SK-N-SH (cell line): ENCODE results near the gene CARD14. TPM values are rescaled to one million over a fixed set of nuclear protein-coding genes. Genes with fewer than 3 reads are reported as not detected.
"Not testable (repeated sequence)": the region's sequence is repeated elsewhere in the genome, so short reads cannot be mapped to it uniquely, and the experiment has no call there.

Source experiments
- CTCF ChIA-PET: fragments of 300-600, 350-600 bp; formaldehyde crosslinking; extraction: SDS; loops from one replicate; lab custom pipeline; 2021; lab: Yijun Ruan, JAX
- POLR2A ChIA-PET: fragments of 350-600 bp; sonication (Branson Sonifier 250); formaldehyde crosslinking; extraction: SDS; loops from one replicate; lab custom pipeline; 2020; ENCODE audit warnings: antibody characterized with exemption, inconsistent platforms; lab: Yijun Ruan, JAX
- DNase-seq: peaks from one replicate; pipeline ENCODE4 v3.0.0; 2012
- H2AFZ ChIP-seq: fragments of 200-600 bp; sonication (generic); 2 replicates; pipeline ENCODE4 v1.8.1; 2016; ENCODE audit warnings: antibody characterized with exemption, mild to moderate bottlenecking, low read depth
- H3F3A ChIP-seq: fragments of 200-600 bp; sonication (generic); replicated peaks from 2 replicates; pipeline ENCODE3; 2016; ENCODE audit warnings: antibody characterized with exemption, mild to moderate bottlenecking; ENCODE audit not compliant: insufficient read depth
- H3K27ac ChIP-seq, 2 experiments: fragments of 200-500 bp in 1 of 2; fragments of 200-600 bp in 1 of 2; sonication (Bioruptor generic) in 1 of 2; sonication (generic), shearing (Covaris generic) in 1 of 2; 2 replicates each; pipeline versions ENCODE4 v1.5.1 to v1.6.1; 2014 to 2016; ENCODE audit warnings: low read depth in 2 of 2, inconsistent platforms in 1 of 2, low read length in 1 of 2, mild to moderate bottlenecking in 1 of 2, mixed read lengths in 1 of 2
- H3K27me3 ChIP-seq: fragments of 200-600 bp; sonication (generic), shearing (Covaris generic); 2 replicates; pipeline ENCODE4 v1.6.1; 2016; ENCODE audit warnings: mixed run types; ENCODE audit not compliant: insufficient read depth
- H3K36me3 ChIP-seq, 2 experiments: fragments of 200-500 bp in 1 of 2; fragments of 200-600 bp in 1 of 2; sonication (Bioruptor generic) in 1 of 2; sonication (generic) in 1 of 2; replicated peaks in 1 of 2; 2 replicates each; pipeline versions ENCODE3 to v1.5.1; 2014 to 2016; ENCODE audit warnings: low read length in 1 of 2, mild to moderate bottlenecking in 1 of 2; ENCODE audit not compliant: insufficient read depth in 2 of 2, control insufficient read depth in 1 of 2
- H3K4me1 ChIP-seq, 2 experiments: fragments of 200-500 bp in 1 of 2; fragments of 200-600 bp in 1 of 2; sonication (Bioruptor generic) in 1 of 2; sonication (generic), shearing (Covaris generic) in 1 of 2; 2 replicates each; pipeline versions ENCODE4 v1.5.1 to v1.6.1; 2014 to 2016; ENCODE audit warnings: low read depth in 1 of 2, low read length in 1 of 2, mixed run types in 1 of 2; ENCODE audit not compliant: insufficient read depth in 2 of 2, control insufficient read depth in 1 of 2
- H3K4me2 ChIP-seq: fragments of 200-600 bp; sonication (generic), shearing (Covaris generic); 2 replicates; pipeline ENCODE4 v1.6.1; 2017; ENCODE audit warnings: mixed run types
- H3K4me3 ChIP-seq, 2 experiments: fragments of 200-500 bp in 1 of 2; fragments of 200-600 bp in 1 of 2; sonication (Bioruptor generic) in 1 of 2; sonication (generic), shearing (Covaris generic) in 1 of 2; 2 replicates each; pipeline versions ENCODE4 v1.5.1 to v1.8.1; 2014 to 2016; ENCODE audit warnings: low read depth in 2 of 2, inconsistent platforms in 1 of 2, low read length in 1 of 2, mild to moderate bottlenecking in 1 of 2, mixed read lengths in 1 of 2, moderate library complexity in 1 of 2
- H3K79me2 ChIP-seq: fragments of 200-600 bp; sonication (generic); 2 replicates; pipeline ENCODE4 v1.8.1; 2017; ENCODE audit warnings: mild to moderate bottlenecking; ENCODE audit not compliant: insufficient read depth
- H3K9ac ChIP-seq: fragments of 200-600 bp; sonication (generic); 2 replicates; pipeline ENCODE4 v1.6.1; 2017; ENCODE audit warnings: mixed run types
- H3K9me2 ChIP-seq: fragments of 200-600 bp; sonication (generic); 2 replicates; pipeline ENCODE4 v1.6.1; 2017; ENCODE audit warnings: mixed run types
- H3K9me3 ChIP-seq: fragments of 200-600 bp; sonication (generic); 2 replicates; pipeline ENCODE4 v1.6.1; 2017; ENCODE audit warnings: mixed run types, mild to moderate bottlenecking, moderate library complexity
- H4K20me1 ChIP-seq: fragments of 200-600 bp; sonication (generic); 2 replicates; pipeline ENCODE4 v1.6.1; 2017; ENCODE audit warnings: mild to moderate bottlenecking, mixed run types; ENCODE audit not compliant: insufficient read depth
- EZH2phosphoT487 ChIP-seq: fragments of 200-600 bp; sonication (generic); IDR thresholded peaks from 2 replicates; pipeline ENCODE4 v1.6.1; 2017; ENCODE audit warnings: low read depth, mixed run types, mild to moderate bottlenecking, antibody characterized with exemption, moderate library complexity, borderline replicate concordance
- FOSL2 ChIP-seq: IDR thresholded peaks from 2 replicates; pipeline ENCODE4 v1.4.0; 2012; ENCODE audit warnings: low read depth, mild to moderate bottlenecking, moderate library complexity, borderline replicate concordance
- FOXJ3 ChIP-seq: sonication (generic); formaldehyde crosslinking; IDR thresholded peaks from 2 replicates; pipeline ENCODE4 v1.5.1; 2020; ENCODE audit warnings: mild to moderate bottlenecking, missing genetic modification reagents
- GABPA ChIP-seq: IDR thresholded peaks from 2 replicates; pipeline ENCODE4 v1.4.0; 2012; ENCODE audit warnings: low read depth, mild to moderate bottlenecking
- GATA2 ChIP-seq: sonication (generic); formaldehyde crosslinking; IDR thresholded peaks from 2 replicates; pipeline ENCODE4 v1.5.0; 2020; ENCODE audit warnings: mild to moderate bottlenecking, missing genetic modification reagents
- MEF2A ChIP-seq: IDR thresholded peaks from 2 replicates; pipeline ENCODE4 v1.4.0; 2012; ENCODE audit warnings: low read depth, borderline replicate concordance
- POLR2AphosphoS5 ChIP-seq: IDR thresholded peaks from 2 replicates; pipeline ENCODE4 v1.6.1; 2012; ENCODE audit warnings: low read depth, low read length
- RAD21 ChIP-seq: IDR thresholded peaks from 2 replicates; pipeline ENCODE4 v1.6.1; 2012; ENCODE audit warnings: mild to moderate bottlenecking, low read length
- RCOR1 ChIP-seq: fragments of 150-350 bp; IDR thresholded peaks from 2 replicates; pipeline ENCODE4 v1.6.1; 2017; ENCODE audit warnings: antibody characterized with exemption, low read length
- RXRA ChIP-seq: IDR thresholded peaks from 2 replicates; pipeline ENCODE4 v1.4.0; 2012; ENCODE audit warnings: low read depth, mild to moderate bottlenecking, borderline replicate concordance
- ZBTB33 ChIP-seq: IDR thresholded peaks from 2 replicates; pipeline ENCODE4 v1.4.0; 2012; ENCODE audit warnings: low read depth, borderline replicate concordance
- WGBS: methylation state at CpG from one replicate; pipeline ENCODE4 v1.1.6; 2017; ENCODE audit warnings: low lambda C conversion rate; 5-methylcytosine and 5-hydroxymethylcytosine counted together
- polyA plus RNA-seq, 3 experiments: library from polyadenylated mRNA; depleted of rRNA; stranded (reverse); fragments of >200 nt; gene quantifications; 2 replicates each; pipeline ENCODE4 v1.2.3, GENCODE V29; 2012
- TF ChIP-seq, protein P1 (sequence below): fragments of 150-350 bp; IDR thresholded peaks from 2 replicates; pipeline ENCODE4 v1.6.1; 2017; ENCODE audit warnings: antibody characterized with exemption, low read length, low read depth, borderline replicate concordance

The CARD14 gene
- polyA plus RNA-seq, 1 of the 3 experiments (the other 2 are of a cell fraction): 0.05 TPM

DNA sequence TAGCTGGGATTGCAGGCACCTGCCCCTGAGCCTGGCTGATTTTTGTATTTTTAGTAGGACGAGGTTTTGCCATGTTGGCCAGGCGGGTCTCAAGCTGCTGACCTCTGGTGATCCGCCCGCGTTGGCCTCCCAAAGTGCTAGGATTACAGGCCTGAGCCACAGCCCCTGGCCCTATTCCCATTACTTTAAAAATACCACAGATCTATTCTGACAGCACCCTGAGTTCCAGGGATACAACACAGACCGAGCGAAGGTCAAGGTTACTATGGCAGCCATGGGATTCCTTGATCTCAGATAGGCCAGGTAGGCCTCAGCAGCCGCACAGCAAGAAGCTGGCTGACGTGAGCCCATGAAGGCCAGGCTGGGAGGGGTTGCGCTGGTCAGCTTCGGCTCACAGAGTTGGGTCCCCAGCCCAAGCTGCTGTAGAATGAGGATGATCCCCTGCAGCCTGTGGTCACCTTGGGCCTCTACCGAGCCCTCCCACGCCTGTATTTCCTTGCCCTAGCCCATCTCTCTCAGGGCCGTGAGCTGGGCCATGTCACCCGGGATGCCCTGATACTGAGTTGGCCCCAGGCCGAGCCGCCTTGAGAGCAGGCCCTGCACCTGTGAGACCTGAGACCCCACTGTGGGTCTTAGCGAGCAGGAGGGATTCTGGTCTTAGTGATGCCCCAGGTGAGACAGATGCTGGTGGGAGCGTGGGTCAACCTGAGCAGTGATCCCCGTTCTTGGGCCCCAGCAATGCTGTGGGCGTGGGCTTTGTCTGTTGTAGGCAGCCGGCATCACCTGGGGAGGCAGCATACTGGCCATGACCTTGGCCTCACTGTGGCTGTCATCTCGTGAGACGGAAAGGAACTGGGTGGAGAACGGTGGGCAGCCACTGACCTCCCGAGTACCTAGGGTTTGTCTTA lies 74.0 kb downstream of the CARD14 start:
- Histone ChIP-seq H3K79me2 (no peaks in the 10 kb centered on the region), H3K27ac (no peak overlapping the region), H3K4me3 (no peak overlapping the region), H4K20me1 (no peaks in the 10 kb centered on the region), H3K4me1 (no peaks in the 10 kb centered on the region), H3K4me2 (no peak overlapping the region), H3K9me2 (no peaks in the 10 kb centered on the region), H3K36me3 (peaks cover 15 to 24% of the 10 kb centered on the region in 2 experiments), H3K9me3 (no peaks in the 10 kb centered on the region), H3F3A (no peaks in the 10 kb centered on the region), H2AFZ (no peak overlapping the region), H3K9ac (no peak overlapping the region), H3K27me3 (no peaks in the 10 kb centered on the region)
- ChIA-PET CTCF (interaction anchor here (0.9 to 1.0 kb wide), 2 partner anchors 9 to 235 kb away, joined by 3 to 5 read pairs; no protein-coding TSS in a partner anchor), POLR2A (no interaction called here)
- DNase-seq: no peak
- TF ChIP-seq GATA2 (CRISPR knock-in tag): no peak
- no peak for TF ChIP-seq POLR2AphosphoS5
- no peak for TF ChIP-seq GABPA
- no peak for TF ChIP-seq MEF2A
- no peak for TF ChIP-seq FOXJ3 (CRISPR knock-in tag)
- 96% methylated on average over 25 of the region's 26 CpGs for WGBS

DNA sequence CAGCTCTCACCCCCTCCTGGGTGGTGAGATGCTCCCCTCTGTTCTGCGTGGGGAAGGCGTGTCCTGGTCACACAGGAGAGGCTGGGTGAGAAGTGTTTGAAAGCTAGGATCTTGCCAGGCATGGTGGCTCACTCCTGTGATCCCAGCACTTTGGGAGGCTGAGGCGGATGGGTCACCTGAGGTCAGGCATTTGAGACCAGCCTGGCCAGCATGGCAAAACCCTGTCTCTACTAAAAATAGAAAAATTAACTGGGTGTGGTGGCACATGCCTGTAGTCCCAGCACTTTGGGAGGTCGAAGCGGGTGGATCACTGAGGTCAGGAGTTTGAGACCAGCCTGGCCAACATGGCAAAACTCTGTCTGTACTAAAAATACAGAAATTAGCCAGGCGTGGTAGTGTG lies 74.6 kb downstream of the CARD14 start:
- WGBS: 95% methylated on average over 6 of the region's 6 CpGs
- H3K4me2 ChIP-seq, CTCF ChIA-PET, H3K27me3 ChIP-seq, H3K4me1 ChIP-seq, H3K27ac ChIP-seq, H3K9ac ChIP-seq, H2AFZ ChIP-seq, H3K9me2 ChIP-seq, H3K4me3 ChIP-seq, DNase-seq, H3F3A ChIP-seq, H4K20me1 ChIP-seq, POLR2A ChIA-PET, H3K79me2 ChIP-seq, H3K9me3 ChIP-seq: not testable (repeated sequence)
- peaks cover 15 to 21% of the 10 kb centered on the region in 2 experiments for H3K36me3 ChIP-seq

GRCh38 chr17:80244871-80245509 lies 75.2 kb downstream of the CARD14 start:
- POLR2A ChIA-PET: no interaction called here
- no peak for TF ChIP-seq ZBTB33
- TF ChIP-seq, protein P1, sequence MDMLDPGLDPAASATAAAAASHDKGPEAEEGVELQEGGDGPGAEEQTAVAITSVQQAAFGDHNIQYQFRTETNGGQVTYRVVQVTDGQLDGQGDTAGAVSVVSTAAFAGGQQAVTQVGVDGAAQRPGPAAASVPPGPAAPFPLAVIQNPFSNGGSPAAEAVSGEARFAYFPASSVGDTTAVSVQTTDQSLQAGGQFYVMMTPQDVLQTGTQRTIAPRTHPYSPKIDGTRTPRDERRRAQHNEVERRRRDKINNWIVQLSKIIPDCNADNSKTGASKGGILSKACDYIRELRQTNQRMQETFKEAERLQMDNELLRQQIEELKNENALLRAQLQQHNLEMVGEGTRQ: no peak
- TF ChIP-seq POLR2AphosphoS5: no peak
- no peak for TF ChIP-seq EZH2phosphoT487
- TF ChIP-seq FOSL2: no peak
- no peak for TF ChIP-seq RXRA
- no peak for TF ChIP-seq RCOR1
- TF ChIP-seq RAD21: no peak
- no peak for TF ChIP-seq FOXJ3 (CRISPR knock-in tag)
- peak; percentile 13 for DNase-seq

More at GRCh38 chr17:80244871-80245509, 75.2 kb downstream of the CARD14 start:
- Histone ChIP-seq H3K79me2 (no peaks in the 10 kb centered on the region), H3K4me1 (no peaks in the 10 kb centered on the region), H3F3A (no peaks in the 10 kb centered on the region), H3K36me3 (peaks cover 15 to 21% of the 10 kb centered on the region in 2 experiments), H3K9me2 (no peaks in the 10 kb centered on the region), H3K4me2 (no peak overlapping the region), H3K9me3 (no peaks in the 10 kb centered on the region), H3K4me3 (no peak overlapping the region), H3K27ac (no peak overlapping the region), H3K27me3 (no peaks in the 10 kb centered on the region), H2AFZ (no peak overlapping the region), H3K9ac (no peak overlapping the region), H4K20me1 (no peaks in the 10 kb centered on the region)
- CTCF ChIA-PET: interaction anchor here (0.8 kb wide), 1 partner anchor 163 kb away, joined by 3 read pairs; no protein-coding TSS in a partner anchor
- WGBS: 90% methylated on average over 22 of the region's 22 CpGs
